GM18517 (cell line): ENCODE data around the gene LPGAT1.
"Not testable (repeated sequence)": the region's sequence is repeated elsewhere in the genome, so short reads cannot be mapped to it uniquely, and the experiment has no call there.

Experiments used
- ATAC-seq: cut with Tn5 transposase; IDR thresholded peaks from one replicate; pipeline ENCODE4 v1.9.1; 2021; ENCODE audit warnings: mild to moderate bottlenecking, moderate library complexity; ENCODE audit not compliant: unreplicated experiment

LPGAT1 gene

DNA sequence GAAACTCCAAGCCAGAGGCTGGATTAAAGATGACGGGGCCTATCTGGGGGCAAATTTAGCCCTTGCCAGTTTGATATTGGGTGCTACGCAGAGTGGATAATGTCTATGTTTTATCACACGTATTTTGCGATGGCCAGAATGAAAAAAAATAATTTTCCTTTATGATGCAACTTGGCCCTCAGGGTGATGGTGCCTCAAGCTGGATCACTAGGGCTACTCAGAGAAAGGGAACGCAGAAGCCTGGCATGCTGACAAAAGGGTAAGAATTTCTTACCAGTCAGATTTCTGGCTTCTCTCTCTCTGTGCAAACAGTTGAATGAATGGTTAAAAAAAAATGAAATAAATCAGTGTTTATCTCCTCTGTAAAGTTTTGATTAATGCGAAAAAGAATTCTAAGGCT lies 122.6 kb downstream of the LPGAT1 start:
- no peak for ATAC-seq

DNA sequence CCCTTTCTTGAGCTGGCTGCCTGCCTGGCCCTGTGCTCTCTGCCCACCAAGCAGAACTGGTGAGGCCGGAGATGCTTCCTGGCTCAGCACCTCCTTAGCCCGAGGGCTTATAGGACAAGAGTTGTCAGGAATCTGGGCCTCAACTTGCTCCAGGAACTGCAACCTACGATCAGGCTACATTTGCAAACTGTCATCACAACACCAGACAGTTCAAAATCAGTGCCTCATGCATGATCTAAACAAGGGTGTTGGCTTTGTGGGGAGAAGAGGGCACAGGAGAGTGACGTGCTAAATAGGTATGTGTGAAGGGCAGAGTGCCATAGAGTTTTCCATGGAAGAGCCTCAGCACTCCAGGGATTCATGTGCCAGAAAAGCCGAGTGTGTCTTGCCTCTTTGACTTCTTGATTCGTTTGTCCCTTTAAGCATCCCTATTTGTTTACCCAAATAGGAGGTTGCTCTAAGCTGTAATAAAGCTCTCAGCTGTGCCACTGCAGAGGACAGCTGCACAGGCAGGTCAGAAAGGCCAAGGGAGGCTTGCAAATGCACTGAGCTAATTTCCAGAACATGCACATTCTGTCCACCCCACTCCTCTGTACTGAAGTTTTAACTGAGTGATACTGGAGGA lies 125.0 kb downstream of the LPGAT1 start:
- no peak for ATAC-seq

DNA sequence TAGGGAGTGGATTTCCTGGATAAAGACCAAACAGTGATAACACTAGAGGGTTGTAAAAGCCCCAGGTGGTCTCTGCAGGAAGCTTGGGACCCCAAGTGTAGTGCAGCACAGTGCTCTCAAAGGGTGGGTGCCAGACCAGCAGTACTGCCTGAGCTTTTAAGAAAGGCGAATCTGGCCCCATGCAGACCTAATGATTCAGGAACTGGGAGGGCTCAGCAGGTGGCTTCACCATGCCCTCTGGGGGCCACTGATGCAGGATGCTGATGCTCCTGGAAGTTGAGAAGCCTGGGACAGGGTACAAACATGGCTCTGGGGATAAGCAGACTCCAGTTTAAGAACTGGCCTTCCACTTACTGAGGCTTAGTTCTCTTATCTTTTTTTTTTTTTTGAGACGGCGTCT lies 126.0 kb downstream of the LPGAT1 start:
- no peak for ATAC-seq

DNA sequence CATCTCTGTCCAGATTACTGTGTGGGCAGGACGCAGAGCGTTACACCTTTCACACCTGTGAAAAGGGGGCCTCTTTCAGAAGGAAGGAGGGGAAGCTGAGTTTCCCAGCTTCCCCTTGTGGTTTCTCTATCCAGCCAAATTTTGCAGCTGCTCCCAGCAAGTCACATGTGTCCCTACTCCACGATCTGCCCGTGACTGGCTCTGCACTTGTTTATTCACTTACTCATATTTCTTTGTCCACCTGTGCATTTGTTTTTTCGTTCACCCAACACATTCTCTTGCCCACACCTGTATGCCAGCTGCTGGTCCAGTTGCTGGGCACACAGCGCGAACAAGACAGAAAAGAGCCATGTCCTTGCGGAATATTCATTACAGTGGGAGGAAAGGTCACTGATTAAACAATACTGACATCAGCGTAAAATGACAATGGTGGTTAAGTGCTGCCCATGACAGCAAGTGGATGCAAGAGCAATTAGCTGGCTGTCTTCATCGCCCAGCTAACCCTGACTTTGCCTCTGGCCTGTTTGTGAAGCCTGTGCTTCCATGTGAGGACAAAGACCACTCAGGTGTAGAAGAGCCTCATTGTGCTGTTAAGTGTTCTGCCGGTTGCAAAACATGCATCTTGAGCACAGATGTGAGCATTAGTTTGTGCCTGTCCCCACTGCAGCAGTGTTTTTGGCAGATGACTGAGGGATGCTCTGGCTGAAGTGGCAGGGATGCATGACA lies 126.6 kb downstream of the LPGAT1 start:
- no peak for ATAC-seq

DNA sequence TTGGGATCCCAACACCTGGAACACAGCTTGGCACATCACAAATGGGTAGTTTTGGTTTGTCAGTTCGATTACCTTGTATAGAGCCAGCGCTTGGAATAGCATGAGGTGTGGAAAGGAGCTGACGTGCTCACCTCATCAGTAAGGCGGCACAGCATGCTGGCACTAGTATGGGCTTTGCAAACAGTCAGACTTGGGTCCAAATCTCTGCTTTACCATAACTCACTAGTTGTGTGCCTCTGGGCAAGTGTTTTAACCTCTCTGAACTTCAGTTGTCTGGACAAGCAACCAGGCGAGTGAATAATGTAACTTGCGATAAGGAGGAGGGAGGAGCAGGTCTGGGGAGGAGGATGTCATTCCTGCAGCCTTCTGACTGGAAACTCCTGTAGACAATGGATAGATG lies 128.8 kb downstream of the LPGAT1 start:
- ATAC-seq = no peak

DNA sequence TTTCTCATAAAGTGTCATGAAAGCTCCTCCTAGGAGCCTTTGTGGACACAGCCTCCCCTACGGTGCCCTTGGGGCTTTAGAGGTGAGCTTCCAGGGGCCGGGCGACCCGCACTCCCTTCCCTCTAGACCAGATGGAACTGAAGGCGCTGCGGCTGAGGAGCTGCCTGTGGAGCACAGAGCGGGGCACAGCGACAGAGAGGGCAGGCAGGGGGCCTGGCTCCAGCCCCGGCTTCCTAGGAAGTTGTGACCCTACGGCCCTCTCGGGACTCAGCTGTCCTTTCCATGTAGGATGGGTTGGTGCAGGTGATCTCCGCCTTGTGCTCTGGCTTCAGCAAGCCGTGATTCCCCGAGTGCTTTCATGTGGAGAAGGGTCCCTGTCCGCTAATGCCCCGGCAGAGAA lies 131.5 kb downstream of the LPGAT1 start:
- no peak for ATAC-seq

DNA sequence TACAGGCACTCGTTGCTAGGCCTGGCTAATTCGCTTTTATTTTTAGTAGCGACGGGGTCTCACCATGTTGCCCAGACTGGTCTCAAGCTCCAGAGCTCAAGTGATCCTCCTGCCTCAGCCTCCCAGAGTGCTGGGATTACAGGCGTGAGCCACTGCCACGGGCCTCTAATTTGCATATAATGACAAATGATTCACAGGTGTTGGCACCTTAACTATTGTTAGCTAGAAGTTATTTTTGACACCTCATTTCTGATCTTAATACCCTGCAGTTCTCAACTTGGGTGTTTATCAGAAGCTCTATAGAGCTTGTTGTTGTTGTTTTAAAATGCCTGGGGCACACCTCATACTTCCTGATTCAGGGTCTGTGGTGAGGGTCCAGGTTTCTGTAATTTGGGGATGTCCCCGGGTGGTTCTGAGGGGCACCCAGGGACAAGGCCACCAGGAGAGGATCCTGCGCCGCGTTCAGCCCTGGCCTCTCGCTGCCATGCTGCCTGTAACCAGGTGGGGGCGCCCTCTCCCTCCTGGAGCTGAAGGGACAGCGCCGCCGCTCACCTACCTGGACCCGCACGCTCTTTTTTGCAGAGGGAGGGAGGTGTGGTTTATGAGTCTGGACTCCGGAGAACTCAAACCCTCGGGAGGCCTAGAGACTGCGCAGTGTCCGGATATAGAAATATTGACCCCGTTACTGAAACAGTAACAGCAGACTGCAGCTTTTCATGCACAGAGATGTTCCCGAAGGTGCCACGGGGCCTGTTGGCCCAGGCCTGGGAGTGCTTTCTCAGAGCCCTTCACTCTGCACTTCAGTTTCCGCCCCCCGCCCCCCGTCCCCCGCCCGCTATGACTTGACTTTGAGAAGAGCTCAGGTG lies 132.2 kb downstream of the LPGAT1 start:
- ATAC-seq = peak; percentile 44

DNA sequence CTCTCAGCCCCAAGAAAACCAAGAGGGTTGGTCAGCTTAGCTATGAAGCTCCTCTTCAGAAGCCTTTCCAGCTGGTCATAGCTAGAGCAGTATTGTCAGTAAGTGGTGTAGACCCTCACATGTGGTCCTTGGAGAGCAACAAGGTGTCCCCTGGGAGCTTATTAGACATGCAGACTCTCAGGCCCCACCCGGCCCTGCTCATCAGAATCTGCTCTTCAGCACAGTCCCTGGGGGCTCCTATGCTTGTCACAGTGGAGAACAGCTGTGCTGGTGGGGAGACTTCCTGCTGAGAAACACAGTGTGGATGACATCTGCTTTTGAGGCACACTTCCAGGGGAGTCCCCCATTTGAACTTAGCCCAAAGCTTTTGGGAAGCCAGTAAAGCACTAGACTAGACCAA lies 133.2 kb downstream of the LPGAT1 start:
- peak; percentile 74 for ATAC-seq

DNA sequence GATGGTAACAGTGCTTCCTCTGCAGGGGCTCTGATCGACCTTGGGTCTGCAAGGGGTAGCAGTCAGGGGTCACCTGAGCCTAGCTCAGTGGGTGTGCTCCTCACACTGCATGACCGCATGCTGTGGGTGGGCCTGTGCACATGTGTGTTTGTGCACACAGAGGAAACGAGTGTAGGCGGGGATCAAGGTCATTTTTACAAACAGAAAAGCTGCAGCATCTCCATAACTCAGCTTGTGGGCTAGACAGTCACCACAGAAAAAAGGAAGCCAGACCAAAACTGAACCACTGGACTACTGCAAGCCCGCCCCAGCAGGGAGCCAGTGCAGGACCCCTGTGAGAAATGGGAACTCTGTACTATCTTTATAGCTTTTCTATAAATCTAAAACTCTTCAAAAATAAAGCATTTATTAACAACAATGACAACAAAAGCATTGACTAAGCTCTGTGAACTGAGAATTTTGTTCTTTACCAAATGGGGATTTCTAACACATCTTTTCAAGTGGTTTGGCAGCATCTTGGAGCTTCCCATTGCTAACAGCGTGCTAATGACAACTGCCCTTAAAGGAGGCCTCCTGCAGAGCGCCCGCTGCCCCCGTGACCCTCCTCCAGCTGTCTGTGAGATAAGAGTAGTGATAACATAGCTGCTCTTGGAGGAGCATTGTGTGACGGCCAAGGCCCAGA lies 135.3 kb downstream of the LPGAT1 start:
- ATAC-seq = peak; percentile 45

DNA sequence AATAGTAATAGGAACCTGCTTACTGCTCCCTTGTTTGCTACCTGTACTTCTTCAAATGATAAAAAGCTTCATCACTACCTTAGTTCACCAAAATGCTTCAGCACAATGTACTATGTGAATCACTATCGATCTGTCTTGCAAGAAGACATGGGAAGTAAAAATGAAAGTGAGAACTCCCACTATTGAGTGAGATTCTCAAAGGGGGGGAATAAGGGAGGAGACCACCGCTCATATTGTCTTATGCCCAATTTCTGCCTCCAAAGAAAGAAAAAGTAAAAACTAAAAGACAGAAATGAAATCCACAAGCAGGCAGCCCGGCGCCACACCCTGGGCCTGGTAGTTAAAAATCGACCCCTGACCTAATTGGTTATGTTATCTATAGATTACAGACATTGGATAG lies 136.7 kb downstream of the LPGAT1 start:
- not testable (repeated sequence) for ATAC-seq
